KMS-11 (cell line): ENCODE measurements around the gene MCAT.

Source experiments
- H2AFZ ChIP-seq: fragments of 200-600 bp; sonication (generic); 2 replicates; pipeline ENCODE4 v1.6.1; 2016; ENCODE audit warnings: antibody characterized with exemption, mixed run types, low read depth
- H3K27ac ChIP-seq: fragments of 200-600 bp; sonication (generic); 2 replicates; pipeline ENCODE4 v1.6.1; 2016; ENCODE audit warnings: mild to moderate bottlenecking, mixed run types
- H3K27me3 ChIP-seq: fragments of 200-600 bp; sonication (generic); 2 replicates; pipeline ENCODE4 v1.6.1; 2017; ENCODE audit warnings: mild to moderate bottlenecking, low read depth, mixed run types, moderate library complexity; ENCODE audit not compliant: insufficient read depth
- H3K36me3 ChIP-seq: fragments of 200-600 bp; sonication (generic); 2 replicates; pipeline ENCODE4 v1.6.1; 2017; ENCODE audit warnings: mild to moderate bottlenecking, mixed run types; ENCODE audit not compliant: insufficient read depth
- H3K4me1 ChIP-seq: fragments of 200-600 bp; sonication (generic); 2 replicates; pipeline ENCODE4 v1.6.1; 2016; ENCODE audit warnings: mild to moderate bottlenecking, low read depth, mixed run types; ENCODE audit not compliant: poor library complexity, severe bottlenecking
- H3K4me2 ChIP-seq: fragments of 200-600 bp; sonication (generic); 2 replicates; pipeline ENCODE4 v1.7.0; 2016; ENCODE audit warnings: mild to moderate bottlenecking, mixed run types
- H3K4me3 ChIP-seq: fragments of 200-600 bp; sonication (generic); IDR thresholded peaks from 2 replicates; pipeline ENCODE4 v1.6.1; 2017; ENCODE audit warnings: low read depth, low read length, mixed read lengths; ENCODE audit not compliant: insufficient read depth
- H3K79me2 ChIP-seq: fragments of 200-600 bp; sonication (generic); 2 replicates; pipeline ENCODE4 v1.6.1; 2016; ENCODE audit warnings: low read depth, mixed run types; ENCODE audit not compliant: insufficient read depth
- H3K9ac ChIP-seq: fragments of 200-600 bp; sonication (generic); 2 replicates; pipeline ENCODE4 v1.6.1; 2016; ENCODE audit warnings: mild to moderate bottlenecking, mixed run types
- H4K20me1 ChIP-seq: fragments of 200-600 bp; sonication (generic); 2 replicates; pipeline ENCODE4 v1.6.1; 2016; ENCODE audit warnings: mild to moderate bottlenecking, mixed run types; ENCODE audit not compliant: insufficient read depth
- CTCF ChIP-seq: fragments of 200-600 bp; sonication (generic); conservative IDR thresholded peaks from 2 replicates; pipeline ENCODE4 v1.6.1; 2017; ENCODE audit warnings: low read depth, mild to moderate bottlenecking, antibody characterized with exemption, low read length, moderate library complexity, mixed read lengths

The MCAT gene

GRCh38 chr22:43158778-43159483, 15.7 kb upstream of the MCAT start:
- H3K27me3 ChIP-seq = no peaks in the 10 kb centered on the region
- no peak for TF ChIP-seq CTCF
- no peak overlapping the region for H3K4me3 ChIP-seq
- no peaks in the 10 kb centered on the region for H4K20me1 ChIP-seq
- no peaks in the 10 kb centered on the region for H3K36me3 ChIP-seq
- H3K79me2 ChIP-seq = peaks cover 2% of the 10 kb centered on the region; the same call in 1 of the 2 replicates
- no peak overlapping the region for H2AFZ ChIP-seq
- H3K4me1 ChIP-seq = peaks cover under 1% of the 10 kb centered on the region
- H3K4me2 ChIP-seq = no peak overlapping the region
- no peak overlapping the region for H3K27ac ChIP-seq
- H3K9ac ChIP-seq = no peak overlapping the region

GRCh38 chr22:43157874-43158546, 14.8 kb upstream of the MCAT start:
- Histone ChIP-seq H3K79me2 (peaks cover 4% of the 10 kb centered on the region; the same call in 1 of the 2 replicates), H3K4me1 (peaks cover 6% of the 10 kb centered on the region), H2AFZ (no peak overlapping the region), H4K20me1 (no peaks in the 10 kb centered on the region), H3K4me2 (no peak overlapping the region), H3K9ac (no peak overlapping the region), H3K27me3 (no peaks in the 10 kb centered on the region), H3K36me3 (no peaks in the 10 kb centered on the region), H3K4me3 (no peak overlapping the region), H3K27ac (no peak overlapping the region)
- no peak for TF ChIP-seq CTCF

- Histone ChIP-seq H3K4me2 (no peak overlapping the region), H3K36me3 (no peaks in the 10 kb centered on the region), H3K9ac (no peak overlapping the region), H3K4me3 (no peak overlapping the region), H2AFZ (no peak overlapping the region), H3K79me2 (peaks cover 4% of the 10 kb centered on the region; the same call in 1 of the 2 replicates), H4K20me1 (no peaks in the 10 kb centered on the region), H3K4me1 (peaks cover 10% of the 10 kb centered on the region), H3K27ac (no peak overlapping the region), H3K27me3 (no peaks in the 10 kb centered on the region)
- TF ChIP-seq CTCF = no peak
These were observed 13.2 kb upstream of the MCAT start for GRCh38 chr22:43156413-43156812.

- Histone ChIP-seq H3K4me2 (no peak overlapping the region), H3K36me3 (no peaks in the 10 kb centered on the region), H4K20me1 (no peaks in the 10 kb centered on the region), H2AFZ (no peak overlapping the region), H3K9ac (no peak overlapping the region), H3K79me2 (peaks cover 4% of the 10 kb centered on the region; the same call in 1 of the 2 replicates), H3K4me1 (peaks cover 13% of the 10 kb centered on the region), H3K27me3 (no peaks in the 10 kb centered on the region), H3K4me3 (no peak overlapping the region), H3K27ac (no peak overlapping the region)
- no peak for TF ChIP-seq CTCF
These were observed 12.6 kb upstream of the MCAT start for GRCh38 chr22:43155789-43156188.
